H54 (cell line): ENCODE results near the gene NUDC.

Experiments used
- DNase-seq: peaks from one replicate; pipeline ENCODE4 v3.0.0; 2011; ENCODE audit warnings: low spot score, mixed read lengths; ENCODE audit not compliant: insufficient read length
- FAIRE-seq: peaks from 3 replicates; lab custom pipeline; 2011; peaks lifted over from hg19 to GRCh38; lab: Jason Lieb, UNC
- POLR2A ChIP-seq: IDR thresholded peaks from 2 replicates; pipeline ENCODE4 v1.6.1; 2011; ENCODE audit warnings: low read depth, mild to moderate bottlenecking, low read length

The NUDC gene

DNA sequence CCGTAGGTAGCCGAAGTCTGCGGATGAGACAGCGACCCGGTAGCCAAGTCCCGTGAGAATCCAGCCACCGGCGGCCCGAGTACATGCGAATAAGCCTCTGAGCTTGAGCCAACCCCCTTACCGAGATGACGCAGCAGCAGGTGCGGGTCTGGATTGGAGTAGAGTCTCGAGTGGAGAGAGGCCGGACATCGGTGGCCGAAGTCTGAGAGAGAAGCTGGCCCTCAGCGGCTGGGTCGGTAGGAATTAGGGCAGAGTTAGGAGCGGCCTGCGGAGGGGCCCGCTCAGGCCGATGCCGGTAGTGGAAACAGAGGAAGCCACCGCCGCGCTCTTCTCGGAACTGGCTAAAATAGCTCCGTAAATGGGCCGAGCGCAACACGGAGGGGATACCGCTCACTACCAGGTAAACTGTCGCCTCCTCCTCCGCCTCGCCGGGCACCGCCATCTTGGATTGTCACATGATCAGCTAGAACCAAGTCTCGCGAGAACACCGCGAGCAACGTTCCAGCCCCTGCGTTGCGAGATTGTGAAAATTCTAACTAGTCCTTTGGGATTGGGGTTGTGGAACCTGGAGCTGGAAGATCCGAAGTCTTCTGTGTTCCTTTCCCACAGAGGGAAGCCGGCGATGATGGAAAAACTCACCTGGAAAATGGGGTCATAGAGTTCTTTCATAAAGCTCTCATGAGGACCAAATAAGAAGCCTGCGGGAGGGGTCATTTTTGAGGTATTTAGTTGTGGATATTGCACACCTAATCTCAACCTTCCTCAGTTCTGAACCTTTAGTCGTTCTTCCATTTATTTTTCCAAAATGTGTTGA lies 21.3 kb upstream of the NUDC start, which contains the start of gene GPATCH3:
Gene GPATCH3, minus strand, starts transcription at position 467 of the 814 bp plus-strand sequence. Its CDS starts 25 bp downstream, at position 442.
- peak; percentile 69 for FAIRE-seq
- peak; percentile 75 for TF ChIP-seq POLR2A
- DNase-seq: peak; percentile 56

GRCh38 chr1:26900815-26901511 lies 20.6 kb upstream of the NUDC start:
- FAIRE-seq (no peak), DNase-seq (no peak)
- TF ChIP-seq POLR2A: no peak

- peak; percentile 95 for FAIRE-seq
- peak; percentile 83 for DNase-seq
These were observed 14.2 kb upstream of the NUDC start for GRCh38 chr1:26907071-26907917.

DNA sequence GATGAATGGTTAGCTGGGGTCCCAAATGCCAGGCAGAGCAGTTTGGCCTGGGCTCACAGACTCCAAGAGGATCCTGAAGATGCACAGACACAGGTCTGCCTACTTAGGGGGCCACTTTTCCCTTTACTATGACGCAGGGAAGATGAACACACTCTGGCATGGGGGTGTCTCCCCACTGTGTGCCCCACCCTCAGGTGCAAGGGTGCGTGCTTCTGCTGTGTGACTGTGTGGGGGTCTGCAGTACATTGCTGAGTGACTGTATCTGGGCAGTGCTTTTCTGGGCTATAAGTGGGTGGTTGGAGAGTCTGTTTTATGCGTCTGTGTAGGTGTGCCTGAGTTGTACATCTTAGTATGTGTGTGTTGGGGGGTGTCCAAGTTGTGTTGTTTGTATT lies 11.6 kb upstream of the NUDC start:
- TF ChIP-seq POLR2A: no peak
- DNase-seq (no peak), FAIRE-seq (no peak)

More at GRCh38 chr1:26907071-26907917, 14.2 kb upstream of the NUDC start:
- TF ChIP-seq POLR2A: no peak

GRCh38 chr1:26910343-26911160 lies 11.0 kb upstream of the NUDC start:
- DNase-seq (no peak), FAIRE-seq (no peak)

DNA sequence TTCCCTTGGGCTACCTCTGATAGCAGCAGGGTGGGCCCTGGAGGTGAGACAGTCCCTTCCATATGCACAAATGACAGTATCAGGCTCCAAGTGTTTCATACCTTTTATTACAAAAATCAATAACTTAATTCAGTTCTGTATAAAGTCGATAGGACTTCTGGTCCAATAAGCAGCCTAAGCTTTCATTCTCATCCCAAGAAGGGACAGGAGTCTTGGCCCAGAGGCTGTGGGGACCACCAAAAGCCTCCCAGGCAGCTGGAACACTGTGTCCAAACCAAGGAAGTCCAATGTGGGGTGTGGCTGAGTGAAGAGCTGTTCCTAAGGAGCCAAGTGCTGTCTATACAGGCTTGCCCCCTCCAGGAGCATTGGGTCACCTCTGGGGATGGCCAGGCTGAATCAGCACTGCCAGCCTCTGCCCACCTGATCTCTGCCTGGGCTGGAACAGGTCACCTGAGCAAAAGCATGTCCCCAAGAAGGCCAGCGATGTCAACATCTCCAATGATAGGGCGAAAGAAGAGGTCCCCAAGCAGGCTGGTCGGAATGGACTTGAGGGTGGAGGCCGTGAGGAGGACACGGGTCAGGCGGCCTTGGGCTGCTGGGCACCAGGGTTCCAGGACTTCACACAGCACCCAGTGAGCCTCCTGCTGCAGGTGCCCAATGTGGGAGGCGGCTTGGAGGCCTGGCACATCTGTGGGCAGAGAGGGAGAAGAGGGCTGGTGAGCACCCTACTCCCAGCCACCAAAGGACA lies 10.0 kb upstream of the NUDC start:
- no peak for DNase-seq

More at GRCh38 chr1:26910343-26911160, 11.0 kb upstream of the NUDC start:
- TF ChIP-seq POLR2A: no peak

GRCh38 chr1:26912147-26912490 lies 9.4 kb upstream of the NUDC start:
- TF ChIP-seq POLR2A: no peak
- FAIRE-seq: no peak
- DNase-seq: no peak

More for the DNA sequence above, 10.0 kb upstream of the NUDC start:
- no peak for FAIRE-seq
- TF ChIP-seq POLR2A: no peak

GRCh38 chr1:26913389-26913753 lies 8.2 kb upstream of the NUDC start:
- TF ChIP-seq POLR2A: no peak
- DNase-seq (no peak), FAIRE-seq (no peak)

DNA sequence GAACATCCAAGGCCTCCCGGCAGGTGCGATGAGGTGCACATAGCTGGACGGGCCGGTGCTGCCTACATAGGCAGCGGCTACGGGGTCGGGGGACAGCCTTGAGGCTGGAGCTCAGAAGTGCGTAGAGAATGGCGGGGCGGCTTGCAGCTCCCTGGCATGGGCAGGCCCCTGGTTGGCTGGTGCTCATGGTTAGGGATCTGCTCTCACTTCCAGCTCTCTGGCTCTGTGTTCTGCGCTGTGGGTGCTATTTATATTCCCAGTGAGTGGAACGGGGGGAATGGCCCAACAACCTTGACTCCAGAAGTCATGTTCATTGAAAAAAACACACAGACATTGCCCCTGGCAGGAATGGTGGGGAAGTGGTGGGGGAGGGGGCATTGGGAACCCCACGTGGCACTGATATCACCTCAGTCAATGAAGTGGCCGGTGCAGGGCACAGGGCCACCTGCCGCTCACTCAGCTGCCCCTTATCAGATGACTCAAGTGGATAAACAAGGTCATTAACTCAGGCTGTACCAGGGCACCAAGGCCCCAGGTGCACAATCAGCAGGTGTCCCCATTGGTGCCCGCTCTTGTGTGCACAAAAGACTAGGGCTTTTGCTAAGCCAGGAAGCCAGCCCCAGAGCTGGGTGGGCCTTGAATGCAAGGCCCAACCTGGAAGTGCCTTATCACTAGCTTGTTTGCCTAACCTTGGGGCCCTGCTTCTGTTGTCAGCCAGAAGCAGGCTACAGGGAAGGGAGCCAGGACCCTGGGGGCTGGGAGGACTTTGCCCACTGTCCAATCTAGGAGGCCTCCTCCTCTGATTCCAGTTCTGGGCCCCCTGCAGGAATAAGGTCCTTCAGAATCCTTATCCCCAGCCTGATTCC lies 7.6 kb upstream of the NUDC start, which contains the start of gene NR0B2:
Gene NR0B2, minus strand, starts transcription at position 222 of the 866 bp plus-strand sequence. Its CDS starts 35 bp downstream, at position 187.
- no peak for TF ChIP-seq POLR2A
- no peak for FAIRE-seq
- DNase-seq: no peak

DNA sequence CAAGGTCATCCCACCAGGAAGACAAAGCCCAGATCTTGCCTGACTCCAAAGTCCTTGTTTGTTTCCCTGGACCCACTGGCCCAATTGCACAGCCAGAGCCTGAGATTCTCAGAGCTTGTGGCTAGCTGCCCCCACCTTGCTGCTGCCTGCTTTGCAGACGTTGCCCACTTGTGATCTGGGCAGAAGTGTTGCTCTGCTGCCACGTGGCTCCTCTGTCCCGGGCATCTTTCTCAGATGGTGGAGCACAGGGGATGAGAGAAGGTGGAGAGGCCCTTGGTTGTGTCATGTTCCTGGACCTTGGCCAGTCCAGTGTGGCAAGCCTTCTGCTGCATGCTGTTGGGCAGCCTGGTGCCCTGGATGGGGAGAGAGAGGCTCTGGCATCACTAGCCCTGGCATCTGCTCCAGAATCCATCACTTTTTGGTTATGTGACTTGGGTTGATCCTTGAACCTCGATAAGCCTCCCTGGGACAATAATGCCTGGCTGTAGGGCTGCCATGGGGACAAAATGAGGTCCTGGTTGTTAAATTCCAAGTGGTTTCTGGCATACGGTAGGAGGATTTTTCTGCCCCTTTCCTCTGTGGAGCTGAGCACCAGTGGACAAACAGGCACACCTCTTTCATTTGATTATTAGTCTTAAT lies 6.2 kb upstream of the NUDC start:
- FAIRE-seq: no peak
- DNase-seq: no peak
- TF ChIP-seq POLR2A: no peak

GRCh38 chr1:26921126-26921539 lies 410 bp upstream of the NUDC start:
- no peak for FAIRE-seq
- TF ChIP-seq POLR2A: no peak
- DNase-seq: no peak
